Panc1 (cell line): ENCODE data around the gene KAT2B. TPM values are rescaled to one million over a fixed set of nuclear protein-coding genes. Genes with fewer than 3 reads are reported as not detected.

Experiments
- ATAC-seq: fragments of 200-7000 bp; cut with Tn5 transposase; 2 replicates; pipeline ENCODE4 v1.9.1; 2020; ENCODE audit warnings: mild to moderate bottlenecking, moderate library complexity
- BruUV-seq: library from RNA; stranded (reverse); fragments of 400-500 nt; replicated peaks from 2 replicates; lab custom pipeline; 2021; lab: Mats Ljungman, UMichigan
- CTCF ChIA-PET: fragments of 300-600 bp; sonication (Branson Sonifier 250); formaldehyde crosslinking; loops from one replicate; lab custom pipeline; 2022; ENCODE audit warnings: antibody characterized with exemption; lab: Charles Lee
- POLR2A ChIA-PET: fragments of 300-600 bp; sonication (Branson Sonifier 250); formaldehyde crosslinking; loops from one replicate; lab custom pipeline; 2022; ENCODE audit warnings: antibody characterized with exemption; lab: Charles Lee
- DNase-seq: peaks from one replicate; pipeline ENCODE4 v3.0.0-alpha.2; 2010; ENCODE audit warnings: low read depth, low spot score
- H3K27ac ChIP-seq: 2 replicates; pipeline ENCODE4 v1.5.1; 2011; ENCODE audit warnings: mild to moderate bottlenecking, low read length, inconsistent platforms
- H3K27me3 ChIP-seq: fragments of 200-500 bp; sonication (Bioruptor generic); 2 replicates; pipeline ENCODE4 v1.6.0; 2014; ENCODE audit warnings: low read length, inconsistent platforms; ENCODE audit not compliant: control insufficient read depth, insufficient read depth
- H3K36me3 ChIP-seq: fragments of 200-500 bp; sonication (Bioruptor generic); 2 replicates; pipeline ENCODE4 v1.5.1; 2014; ENCODE audit warnings: inconsistent platforms, mild to moderate bottlenecking, low read length, moderate library complexity; ENCODE audit not compliant: control insufficient read depth, insufficient read depth
- H3K4me1 ChIP-seq: 2 replicates; pipeline ENCODE4 v1.5.1; 2011; ENCODE audit warnings: inconsistent platforms, mild to moderate bottlenecking, low read length, moderate library complexity; ENCODE audit not compliant: control insufficient read depth, insufficient read depth
- H3K4me3 ChIP-seq, 2 experiments: 2 replicates each; pipeline ENCODE4 v1.5.1; 2011 to 2012; ENCODE audit warnings: low read depth in 2 of 2, low read length in 2 of 2, mild to moderate bottlenecking in 2 of 2, inconsistent platforms in 1 of 2, moderate library complexity in 1 of 2
- H3K9me3 ChIP-seq: fragments of 200-500 bp; sonication (Bioruptor generic); 2 replicates; pipeline ENCODE4 v1.5.1; 2014; ENCODE audit warnings: low read depth, mild to moderate bottlenecking, inconsistent platforms, low read length, moderate library complexity; ENCODE audit not compliant: control insufficient read depth, insufficient read depth
- CTCF ChIP-seq: fragments of 450-650 bp; IDR thresholded peaks from 2 replicates; pipeline ENCODE4 v1.5.1; 2017; ENCODE audit warnings: mild to moderate bottlenecking
- POLR2AphosphoS5 ChIP-seq: IDR thresholded peaks from 2 replicates; pipeline ENCODE4 v1.6.1; 2012; ENCODE audit warnings: mild to moderate bottlenecking, low read depth, low read length, moderate library complexity
- SIN3A ChIP-seq: IDR thresholded peaks from 2 replicates; pipeline ENCODE4 v1.6.1; 2012; ENCODE audit warnings: low read depth, mild to moderate bottlenecking, low read length, moderate library complexity, borderline replicate concordance; ENCODE audit not compliant: insufficient read depth
- TCF7L2 ChIP-seq: IDR thresholded peaks from 2 replicates; pipeline ENCODE4 v1.6.1; 2011; ENCODE audit warnings: mild to moderate bottlenecking, low read depth, low read length, inconsistent platforms
- in situ Hi-C: cut with HindIII; loops from 2 replicates; pipeline ENCODE4 v1.10.0; 2016; ENCODE audit warnings: low sequenced_read_pairs, low pct_unique_long_range_greater_than_20kb
- intact Hi-C: fragments of 100-400 bp; cut with micrococcal nuclease; formaldehyde crosslinking; loops from one replicate; pipeline ENCODE4 v1.10.0; 2022; ENCODE audit not compliant: unreplicated experiment
- total RNA-seq: library from RNA; stranded (reverse); gene quantifications from one replicate; pipeline ENCODE4 v1.2.1, GENCODE V29; 2021; ENCODE audit not compliant: unreplicated experiment
- TF ChIP-seq, protein P1 (sequence below), 2 experiments: IDR thresholded peaks; 2 replicates each; pipeline ENCODE4 v1.6.1; 2011 to 2012; ENCODE audit warnings: low read depth in 2 of 2, control low read depth in 1 of 2, low read length in 1 of 2, mild to moderate bottlenecking in 1 of 2, moderate library complexity in 1 of 2; ENCODE audit not compliant: insufficient read depth in 1 of 2

The KAT2B gene
- total RNA-seq, 1 experiment from 2014 or later = 16.4 TPM

- ChIA-PET CTCF (no interaction called here), POLR2A (no interaction called here)
- in situ Hi-C loops (no loop called here), intact Hi-C loops (no loop called here)
- H3K27ac ChIP-seq = no peak overlapping the region
- no peak overlapping the region for H3K4me3 ChIP-seq
- peaks cover 9% of the 10 kb centered on the region for H3K4me1 ChIP-seq
- H3K9me3 ChIP-seq = no peaks in the 10 kb centered on the region
- no TSS peak for BruUV-seq
- no peak for DNase-seq
- H3K36me3 ChIP-seq = no peaks in the 10 kb centered on the region
- ATAC-seq = peak; percentile 54; the same call in 1 of the 2 replicates
- TF ChIP-seq TCF7L2 (no peak), POLR2AphosphoS5 (no peak), CTCF (no peak), SIN3A (no peak)
- TF ChIP-seq, protein P1, sequence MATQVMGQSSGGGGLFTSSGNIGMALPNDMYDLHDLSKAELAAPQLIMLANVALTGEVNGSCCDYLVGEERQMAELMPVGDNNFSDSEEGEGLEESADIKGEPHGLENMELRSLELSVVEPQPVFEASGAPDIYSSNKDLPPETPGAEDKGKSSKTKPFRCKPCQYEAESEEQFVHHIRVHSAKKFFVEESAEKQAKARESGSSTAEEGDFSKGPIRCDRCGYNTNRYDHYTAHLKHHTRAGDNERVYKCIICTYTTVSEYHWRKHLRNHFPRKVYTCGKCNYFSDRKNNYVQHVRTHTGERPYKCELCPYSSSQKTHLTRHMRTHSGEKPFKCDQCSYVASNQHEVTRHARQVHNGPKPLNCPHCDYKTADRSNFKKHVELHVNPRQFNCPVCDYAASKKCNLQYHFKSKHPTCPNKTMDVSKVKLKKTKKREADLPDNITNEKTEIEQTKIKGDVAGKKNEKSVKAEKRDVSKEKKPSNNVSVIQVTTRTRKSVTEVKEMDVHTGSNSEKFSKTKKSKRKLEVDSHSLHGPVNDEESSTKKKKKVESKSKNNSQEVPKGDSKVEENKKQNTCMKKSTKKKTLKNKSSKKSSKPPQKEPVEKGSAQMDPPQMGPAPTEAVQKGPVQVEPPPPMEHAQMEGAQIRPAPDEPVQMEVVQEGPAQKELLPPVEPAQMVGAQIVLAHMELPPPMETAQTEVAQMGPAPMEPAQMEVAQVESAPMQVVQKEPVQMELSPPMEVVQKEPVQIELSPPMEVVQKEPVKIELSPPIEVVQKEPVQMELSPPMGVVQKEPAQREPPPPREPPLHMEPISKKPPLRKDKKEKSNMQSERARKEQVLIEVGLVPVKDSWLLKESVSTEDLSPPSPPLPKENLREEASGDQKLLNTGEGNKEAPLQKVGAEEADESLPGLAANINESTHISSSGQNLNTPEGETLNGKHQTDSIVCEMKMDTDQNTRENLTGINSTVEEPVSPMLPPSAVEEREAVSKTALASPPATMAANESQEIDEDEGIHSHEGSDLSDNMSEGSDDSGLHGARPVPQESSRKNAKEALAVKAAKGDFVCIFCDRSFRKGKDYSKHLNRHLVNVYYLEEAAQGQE (IDR thresholded peaks at IDR 0.05; ENCODE audit: insufficient read depth in 1 of 2, low read depth in 2 of 2, low read length in 1 of 2) = no peak
- no peaks in the 10 kb centered on the region for H3K27me3 ChIP-seq
Measured at GRCh38 chr3:20055020-20055775, 15.0 kb downstream of the KAT2B start.

DNA sequence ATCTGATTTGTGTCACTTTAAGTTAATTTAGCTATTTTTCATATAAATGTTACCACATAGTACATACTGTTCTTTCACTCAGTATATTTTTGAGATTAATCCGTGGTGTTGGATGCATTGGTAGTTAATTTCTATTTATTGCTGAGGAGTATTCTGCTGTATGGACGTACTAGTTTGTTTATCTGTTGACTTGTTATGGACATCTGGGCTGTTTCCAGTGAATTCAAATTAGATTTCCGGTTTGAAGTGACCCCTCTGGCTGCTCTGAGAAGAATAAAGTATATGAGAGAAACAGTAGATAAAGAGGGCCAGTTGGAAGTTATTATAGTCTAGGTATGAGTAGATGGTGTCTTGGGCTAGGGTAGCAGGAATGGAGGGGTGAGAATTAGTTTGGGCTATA lies 15.6 kb downstream of the KAT2B start:
- no peaks in the 10 kb centered on the region for H3K9me3 ChIP-seq
- no peak for DNase-seq
- H3K36me3 ChIP-seq = no peaks in the 10 kb centered on the region
- BruUV-seq = no TSS peak
- no peak for ATAC-seq
- H3K27me3 ChIP-seq = no peaks in the 10 kb centered on the region
- in situ Hi-C loops = no loop called here
- POLR2A ChIA-PET = no interaction called here
- CTCF ChIA-PET = no interaction called here
- H3K4me3 ChIP-seq = no peak overlapping the region
- TF ChIP-seq, protein P1 (IDR thresholded peaks at IDR 0.05; ENCODE audit: insufficient read depth in 1 of 2, low read depth in 2 of 2, low read length in 1 of 2) = no peak
- TF ChIP-seq POLR2AphosphoS5 (no peak), TCF7L2 (no peak), SIN3A (no peak)
- no peak overlapping the region for H3K27ac ChIP-seq
- intact Hi-C loops = no loop called here
- peaks cover 9% of the 10 kb centered on the region for H3K4me1 ChIP-seq
